H9 (cell line): ENCODE measurements around the gene TPP2. TPM values are rescaled to one million over a fixed set of nuclear protein-coding genes. Genes with fewer than 3 reads are reported as not detected.

Source experiments
- DNase-seq: peaks from one replicate; pipeline ENCODE4 v3.0.0-alpha.2; 2017
- H2AFZ ChIP-seq: one replicate; pipeline ENCODE4 v1.6.1; 2013; ENCODE audit warnings: mild to moderate bottlenecking, low read length, control low read depth, moderate library complexity
- H2AK5ac ChIP-seq: 2 replicates; pipeline ENCODE4 v1.6.1; 2013; ENCODE audit warnings: low read length, control low read depth, mixed read lengths; ENCODE audit not compliant: insufficient read length
- H2BK120ac ChIP-seq: one replicate; pipeline ENCODE4 v1.6.1; 2013; ENCODE audit warnings: low read depth, mild to moderate bottlenecking, low read length, control low read depth, inconsistent platforms; ENCODE audit not compliant: poor library complexity, severe bottlenecking
- H2BK12ac ChIP-seq: 2 replicates; pipeline ENCODE4 v1.6.1; 2013; ENCODE audit warnings: low read length, control low read depth, mixed read lengths, low read depth; ENCODE audit not compliant: insufficient read length
- H2BK15ac ChIP-seq: 2 replicates; pipeline ENCODE4 v1.6.1; 2013; ENCODE audit warnings: low read depth, low read length, control low read depth
- H2BK20ac ChIP-seq: one replicate; pipeline ENCODE4 v1.6.1; 2013; ENCODE audit warnings: low read depth, mild to moderate bottlenecking, low read length, control low read depth, inconsistent platforms; ENCODE audit not compliant: poor library complexity, severe bottlenecking
- H2BK5ac ChIP-seq: 2 replicates; pipeline ENCODE4 v1.6.1; 2013; ENCODE audit warnings: low read length, control low read depth, mixed read lengths; ENCODE audit not compliant: insufficient read length
- H3K14ac ChIP-seq: 2 replicates; pipeline ENCODE4 v1.6.1; 2013; ENCODE audit warnings: low read length, control low read depth; ENCODE audit not compliant: insufficient read depth
- H3K18ac ChIP-seq: 2 replicates; pipeline ENCODE4 v1.6.1; 2013; ENCODE audit warnings: low read depth, mild to moderate bottlenecking, mixed read lengths, low read length, control low read depth; ENCODE audit not compliant: insufficient read length
- H3K23ac ChIP-seq: 2 replicates; pipeline ENCODE4 v1.6.1; 2013; ENCODE audit warnings: low read length, control low read depth, mixed read lengths, low read depth; ENCODE audit not compliant: insufficient read length
- H3K23me2 ChIP-seq: 2 replicates; pipeline ENCODE4 v1.6.1; 2013; ENCODE audit warnings: low read depth, mild to moderate bottlenecking, mixed read lengths, low read length, control low read depth; ENCODE audit not compliant: insufficient read length, poor library complexity, severe bottlenecking
- H3K27ac ChIP-seq: 2 replicates; pipeline ENCODE4 v1.5.1; 2013; ENCODE audit warnings: low read length, control low read depth, mixed read lengths, low read depth; ENCODE audit not compliant: insufficient read length
- H3K27me3 ChIP-seq: 2 replicates; pipeline ENCODE4 v1.6.1; 2013; ENCODE audit warnings: low read length, control low read depth, inconsistent platforms; ENCODE audit not compliant: insufficient read depth
- H3K4ac ChIP-seq: 2 replicates; pipeline ENCODE4 v1.6.1; 2013; ENCODE audit warnings: low read depth, mild to moderate bottlenecking, control low read depth, inconsistent platforms, low read length, moderate library complexity
- H3K4me1 ChIP-seq: 2 replicates; pipeline ENCODE4 v1.6.1; 2013; ENCODE audit warnings: low read length, control low read depth, inconsistent platforms; ENCODE audit not compliant: insufficient read depth
- H3K4me2 ChIP-seq: 2 replicates; pipeline ENCODE4 v1.6.1; 2013; ENCODE audit warnings: low read length, control low read depth, mixed read lengths; ENCODE audit not compliant: insufficient read length, insufficient read depth
- H3K56ac ChIP-seq: 2 replicates; pipeline ENCODE4 v1.6.1; 2013; ENCODE audit warnings: low read depth, mild to moderate bottlenecking, mixed read lengths, low read length, control low read depth; ENCODE audit not compliant: insufficient read length
- H3K79me1 ChIP-seq: 2 replicates; pipeline ENCODE4 v1.6.1; 2013; ENCODE audit warnings: low read depth, mild to moderate bottlenecking, moderate library complexity, low read length, control low read depth, inconsistent platforms; ENCODE audit not compliant: insufficient read depth, poor library complexity, severe bottlenecking
- H3K79me2 ChIP-seq: 2 replicates; pipeline ENCODE4 v1.6.1; 2013; ENCODE audit warnings: low read length, control low read depth, inconsistent platforms; ENCODE audit not compliant: insufficient read depth
- H3K9ac ChIP-seq: 2 replicates; pipeline ENCODE4 v1.6.1; 2013; ENCODE audit warnings: low read length, control low read depth, mixed read lengths; ENCODE audit not compliant: insufficient read length; ENCODE audit errors: extremely low read depth
- H3K9me3 ChIP-seq: one replicate; pipeline ENCODE4 v1.6.1; 2013; ENCODE audit warnings: low read depth, low read length, inconsistent platforms; ENCODE audit not compliant: control insufficient read depth
- H3T11ph ChIP-seq: one replicate; pipeline ENCODE4 v1.6.1; 2013; ENCODE audit warnings: mild to moderate bottlenecking, low read length, control low read depth, inconsistent platforms
- H4K20me1 ChIP-seq: one replicate; pipeline ENCODE4 v1.6.1; 2013; ENCODE audit not compliant: control insufficient read depth, insufficient read length, insufficient read depth
- H4K5ac ChIP-seq: 2 replicates; pipeline ENCODE4 v1.6.1; 2013; ENCODE audit warnings: low read depth, mild to moderate bottlenecking, mixed read lengths, low read length, control low read depth; ENCODE audit not compliant: insufficient read length
- H4K8ac ChIP-seq: replicated peaks from 2 replicates; pipeline ENCODE4 v1.6.1; 2013; ENCODE audit warnings: low read length, control low read depth, mixed read lengths, low read depth; ENCODE audit not compliant: insufficient read length
- H4K91ac ChIP-seq: 2 replicates; pipeline ENCODE4 v1.6.1; 2013; ENCODE audit warnings: low read depth, mild to moderate bottlenecking, moderate library complexity, mixed read lengths, low read length, control low read depth; ENCODE audit not compliant: insufficient read length
- H3K27ac Mint-ChIP-seq, 3 experiments: 2 replicates in 2 of 3; 3 replicates in 1 of 3; pipeline ENCODE4 v1.8.0; 2020 to 2021; ENCODE audit warnings: mixed read lengths in 3 of 3, mild to moderate bottlenecking in 1 of 3, moderate library complexity in 1 of 3
- H3K27me3 Mint-ChIP-seq: 2 replicates; pipeline ENCODE4 v1.8.0; 2021; ENCODE audit warnings: low read depth, mild to moderate bottlenecking, moderate library complexity, mixed read lengths
- H3K36me3 Mint-ChIP-seq, 3 experiments: 2 replicates in 2 of 3; 3 replicates in 1 of 3; pipeline ENCODE4 v1.8.0; 2020 to 2021; ENCODE audit warnings: low read depth in 3 of 3, mixed read lengths in 3 of 3; ENCODE audit not compliant: insufficient read depth in 1 of 3
- H3K4me1 Mint-ChIP-seq, 2 experiments: 2 replicates each; pipeline ENCODE4 v1.8.0; 2020; ENCODE audit warnings: mixed read lengths in 2 of 2
- H3K4me3 Mint-ChIP-seq, 2 experiments: 2 replicates in 1 of 2; 3 replicates in 1 of 2; pipeline ENCODE4 v1.8.0; 2020 to 2021; ENCODE audit warnings: mild to moderate bottlenecking in 2 of 2, mixed read lengths in 2 of 2, moderate library complexity in 1 of 2
- H3K9me3 Mint-ChIP-seq, 2 experiments: 2 replicates in 1 of 2; 3 replicates in 1 of 2; pipeline ENCODE4 v1.8.0; 2020; ENCODE audit warnings: mild to moderate bottlenecking in 2 of 2, mixed read lengths in 2 of 2, moderate library complexity in 1 of 2
- CTCF ChIP-seq: fragments of 200-600 bp; sonication (generic); conservative IDR thresholded peaks from 3 replicates; pipeline ENCODE4 v1.8.0; 2021; ENCODE audit warnings: antibody characterized with exemption, mild to moderate bottlenecking
- WGBS: extraction: QIAGEN DNeasy Blood & Tissue Kit; methylation state at CpG from one replicate; pipeline ENCODE4 v1.1.7; 2013; ENCODE audit warnings: missing lambda C conversion rate, low lambda C conversion rate, mixed read lengths; ENCODE audit not compliant: insufficient read length; ENCODE audit errors: extremely low coverage; 5-methylcytosine and 5-hydroxymethylcytosine counted together
- total RNA-seq: library from RNA; stranded (reverse); gene quantifications from 2 replicates; pipeline ENCODE4 v1.2.1, GENCODE V29; 2021

The TPP2 gene
- total RNA-seq, 1 experiment from 2014 or later, result 63.5 TPM

- Histone ChIP-seq H2BK5ac (no peak overlapping the region), H3K4me1 (no peaks in the 10 kb centered on the region), H4K8ac (no peak overlapping the region), H4K20me1 (no peaks in the 10 kb centered on the region), H2BK120ac (no peak overlapping the region), H3K56ac (no peak overlapping the region), H3K27ac (no peak overlapping the region), H4K5ac (no peak overlapping the region), H3K18ac (no peak overlapping the region), H3K79me1 (no peaks in the 10 kb centered on the region), H3K4ac (no peak overlapping the region), H3K9ac (no peak overlapping the region), H3K9me3 (no peaks in the 10 kb centered on the region), H3K23me2 (no peaks in the 10 kb centered on the region), H4K91ac (no peak overlapping the region), H3K27me3 (no peaks in the 10 kb centered on the region), H2BK15ac (no peak overlapping the region), H2BK20ac (no peak overlapping the region), H2BK12ac (no peak overlapping the region), H3K23ac (no peak overlapping the region), H2AK5ac (no peak overlapping the region), H3K79me2 (no peaks in the 10 kb centered on the region), H3K14ac (no peak overlapping the region), H3T11ph (no peak overlapping the region), H2AFZ (no peak overlapping the region), H3K4me2 (no peak overlapping the region)
- no peaks in the 10 kb centered on the region for H3K4me1 Mint-ChIP-seq
- DNase-seq, result no peak
- peaks cover 27 to 66% (median 44%) of the 10 kb centered on the region in 3 experiments; a peak in 6 of 7 replicates for H3K36me3 Mint-ChIP-seq
- H3K27ac Mint-ChIP-seq, result no peak overlapping the region
- no peak overlapping the region for H3K4me3 Mint-ChIP-seq
- TF ChIP-seq CTCF, result no peak
- H3K9me3 Mint-ChIP-seq, result no peaks in the 10 kb centered on the region
- WGBS, result no CpG with 5 or more reads among the region's 4 CpGs
- no peaks in the 10 kb centered on the region for H3K27me3 Mint-ChIP-seq
These were observed 31.8 kb downstream of the TPP2 start for GRCh38 chr13:102628559-102628958.
